ENCODE results near the gene SPAG9. TPM values are rescaled to one million over a fixed set of nuclear protein-coding genes. Genes with fewer than 3 reads are reported as not detected.

SPAG9 gene
- polyA plus RNA-seq, 1 donor from 2014 or later, result 201 TPM

- no peaks in the 10 kb centered on the region for H3K9me3 ChIP-seq (ENCODE audit: low read length)
- H4K20me1 ChIP-seq (ENCODE audit: insufficient read depth), result no peaks in the 10 kb centered on the region
- no peak overlapping the region for H2AFZ ChIP-seq (ENCODE audit: low read depth, low read length)
- no peaks in the 10 kb centered on the region for H3K79me2 ChIP-seq (replicated peaks; ENCODE audit: insufficient read depth, low read length)
- no peaks in the 10 kb centered on the region for H3F3A ChIP-seq (ENCODE audit: insufficient read depth, low read length, poor library complexity, severe bottlenecking)
- no peaks in the 10 kb centered on the region for H3K9me2 ChIP-seq (ENCODE audit: insufficient read depth, low read length)
- H3K9ac ChIP-seq (ENCODE audit: low read length), result no peak overlapping the region
- peaks cover 9% of the 10 kb centered on the region for H3K36me3 ChIP-seq (ENCODE audit: insufficient read depth, low read length)
- TF ChIP-seq SMC3 (conservative IDR thresholded peaks at IDR 0.05; ENCODE audit: poor library complexity) (peak; percentile 90), TAF1 (IDR thresholded peaks at IDR 0.05; ENCODE audit: low read depth) (no peak), EZH2 (IDR thresholded peaks at IDR 0.05; ENCODE audit: borderline replicate concordance, insufficient read depth, low read length, poor library complexity, severe bottlenecking) (no peak), REST (IDR thresholded peaks at IDR 0.05; ENCODE audit: borderline replicate concordance) (no peak), POLR2AphosphoS5 (IDR thresholded peaks at IDR 0.05) (peak; percentile 3), MXI1 (conservative IDR thresholded peaks at IDR 0.05; ENCODE audit: poor library complexity, severe bottlenecking) (no peak), RAD21 (conservative IDR thresholded peaks at IDR 0.05) (peak; percentile 79)
- TF ChIP-seq, protein P1, sequence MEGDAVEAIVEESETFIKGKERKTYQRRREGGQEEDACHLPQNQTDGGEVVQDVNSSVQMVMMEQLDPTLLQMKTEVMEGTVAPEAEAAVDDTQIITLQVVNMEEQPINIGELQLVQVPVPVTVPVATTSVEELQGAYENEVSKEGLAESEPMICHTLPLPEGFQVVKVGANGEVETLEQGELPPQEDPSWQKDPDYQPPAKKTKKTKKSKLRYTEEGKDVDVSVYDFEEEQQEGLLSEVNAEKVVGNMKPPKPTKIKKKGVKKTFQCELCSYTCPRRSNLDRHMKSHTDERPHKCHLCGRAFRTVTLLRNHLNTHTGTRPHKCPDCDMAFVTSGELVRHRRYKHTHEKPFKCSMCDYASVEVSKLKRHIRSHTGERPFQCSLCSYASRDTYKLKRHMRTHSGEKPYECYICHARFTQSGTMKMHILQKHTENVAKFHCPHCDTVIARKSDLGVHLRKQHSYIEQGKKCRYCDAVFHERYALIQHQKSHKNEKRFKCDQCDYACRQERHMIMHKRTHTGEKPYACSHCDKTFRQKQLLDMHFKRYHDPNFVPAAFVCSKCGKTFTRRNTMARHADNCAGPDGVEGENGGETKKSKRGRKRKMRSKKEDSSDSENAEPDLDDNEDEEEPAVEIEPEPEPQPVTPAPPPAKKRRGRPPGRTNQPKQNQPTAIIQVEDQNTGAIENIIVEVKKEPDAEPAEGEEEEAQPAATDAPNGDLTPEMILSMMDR (IDR thresholded peaks at IDR 0.05; ENCODE audit: poor library complexity, severe bottlenecking), result peak; percentile 79
- H3K4me2 ChIP-seq (ENCODE audit: low read length), result no peak overlapping the region
- no peak overlapping the region for H3K27ac ChIP-seq (ENCODE audit: low read length)
- H3K27me3 ChIP-seq (ENCODE audit: insufficient read depth, low read depth, low read length), result no peaks in the 10 kb centered on the region
- H3K4me3 ChIP-seq (ENCODE audit: low read length), result no peak overlapping the region
These were observed 163.7 kb downstream of the SPAG9 start for GRCh38 chr17:50956750-50957523.

GRCh38 chr17:50956409-50956749 is 164.3 kb downstream of the SPAG9 start:
- H3K9ac ChIP-seq (ENCODE audit: low read length), result no peak overlapping the region
- H3K4me2 ChIP-seq (ENCODE audit: low read length), result no peak overlapping the region
- H4K20me1 ChIP-seq (ENCODE audit: insufficient read depth), result no peaks in the 10 kb centered on the region
- no peak overlapping the region for H3K4me3 ChIP-seq (ENCODE audit: low read length)
- H3F3A ChIP-seq (ENCODE audit: insufficient read depth, low read length, poor library complexity, severe bottlenecking), result no peaks in the 10 kb centered on the region
- no peaks in the 10 kb centered on the region for H3K9me3 ChIP-seq (ENCODE audit: low read length)
- H3K27me3 ChIP-seq (ENCODE audit: insufficient read depth, low read depth, low read length), result no peaks in the 10 kb centered on the region
- no peaks in the 10 kb centered on the region for H3K9me2 ChIP-seq (ENCODE audit: insufficient read depth, low read length)
- no peak overlapping the region for H3K27ac ChIP-seq (ENCODE audit: low read length)
- no peaks in the 10 kb centered on the region for H3K79me2 ChIP-seq (replicated peaks; ENCODE audit: insufficient read depth, low read length)
- TF ChIP-seq SMC3 (conservative IDR thresholded peaks at IDR 0.05; ENCODE audit: poor library complexity) (no peak), RAD21 (conservative IDR thresholded peaks at IDR 0.05) (no peak), EZH2 (IDR thresholded peaks at IDR 0.05; ENCODE audit: borderline replicate concordance, insufficient read depth, low read length, poor library complexity, severe bottlenecking) (no peak), TAF1 (IDR thresholded peaks at IDR 0.05; ENCODE audit: low read depth) (no peak), REST (IDR thresholded peaks at IDR 0.05; ENCODE audit: borderline replicate concordance) (no peak), EP300 (conservative IDR thresholded peaks at IDR 0.05; ENCODE audit: poor library complexity, severe bottlenecking) (no peak), MXI1 (conservative IDR thresholded peaks at IDR 0.05; ENCODE audit: poor library complexity, severe bottlenecking) (no peak), POLR2AphosphoS5 (IDR thresholded peaks at IDR 0.05) (no peak)
- TF ChIP-seq, protein P1 (IDR thresholded peaks at IDR 0.05; ENCODE audit: poor library complexity, severe bottlenecking), result no peak
- H2AFZ ChIP-seq (ENCODE audit: low read depth, low read length), result no peak overlapping the region
- peaks cover 9% of the 10 kb centered on the region for H3K36me3 ChIP-seq (ENCODE audit: insufficient read depth, low read length)

Measured in neural cell (in vitro differentiated cells).